Measurements from ENCODE around the gene SLC12A8. TPM values are rescaled to one million over a fixed set of nuclear protein-coding genes. Genes with fewer than 3 reads are reported as not detected.

Gene SLC12A8
- polyA plus RNA-seq (ENCODE audit: low read depth in 6 of 6) = under 1 TPM in 2 of 6 donors, not detected in 4; 0.13 to 0.73 TPM

- peaks cover 0 to 8% (median 5%) of the 10 kb centered on the region in 3 donors for H3K4me1 Mint-ChIP-seq
- no peak for DNase-seq
- peak within 1 kb of the TSS in 2 of 6 donors; percentile 6 to 40 for H3K27ac Mint-ChIP-seq
- H3K27me3 Mint-ChIP-seq = peaks cover 54 to 66% (median 66%) of the 10 kb centered on the region in 3 donors
- peak in 1 of 2 donors; percentile 33 for ATAC-seq (ENCODE audit: low read depth in 2 of 2)
- H3K9me3 Mint-ChIP-seq = no peaks in the 10 kb centered on the region
- peak within 1 kb of the TSS in 7 of 8 donors; percentile 52 to 83 (median 58) for H3K4me3 Mint-ChIP-seq
- H3K36me3 Mint-ChIP-seq = no peaks in the 10 kb centered on the region
These were observed at the start of gene SLC12A8 for GRCh38 chr3:125212509-125213363. Gene SLC12A8 (minus strand): TSS chr3:125212748. CDS start chr3:125211349, 1,399 bp downstream.

DNA sequence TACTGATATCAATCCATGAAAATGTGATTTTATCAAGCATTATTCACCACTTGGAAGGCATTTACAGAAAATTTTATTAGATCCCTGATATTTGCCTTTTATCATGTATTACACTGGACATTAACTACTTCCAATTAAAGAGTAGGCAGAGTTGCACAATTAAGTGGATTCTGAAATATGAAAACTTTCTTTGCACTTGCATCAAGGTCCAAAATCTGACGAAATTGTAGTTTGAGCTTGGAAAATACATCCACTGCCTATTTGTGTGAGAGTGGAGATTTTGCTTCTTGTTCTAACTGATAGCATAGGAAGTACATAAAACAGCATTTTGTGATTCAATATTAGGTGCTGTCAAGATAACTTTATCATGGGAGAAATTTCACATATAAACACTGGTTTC lies 49.6 kb upstream of the SLC12A8 start:
- ATAC-seq (ENCODE audit: low read depth in 2 of 2) (no peak), DNase-seq (no peak)
- Mint-ChIP-seq H3K27me3 (no peaks in the 10 kb centered on the region), H3K36me3 (peaks cover 8 to 14% of the 10 kb centered on the region in 2 donors), H3K4me1 (peaks cover 5 to 29% (median 7%) of the 10 kb centered on the region in 3 donors), H3K4me3 (no peak overlapping the region), H3K27ac (peak overlapping the region in 1 of 6 donors; percentile 44), H3K9me3 (peaks cover 0 to 6% (median 3%) of the 10 kb centered on the region in 7 donors)

GRCh38 chr3:125261031-125261430 lies 48.5 kb upstream of the SLC12A8 start:
- DNase-seq (no peak), ATAC-seq (ENCODE audit: low read depth in 2 of 2) (no peak)
- Mint-ChIP-seq H3K9me3 (peaks cover 0 to 12% (median 8%) of the 10 kb centered on the region in 7 donors), H3K27me3 (no peaks in the 10 kb centered on the region), H3K4me1 (peaks cover 5 to 17% (median 7%) of the 10 kb centered on the region in 3 donors), H3K36me3 (peaks cover 16 to 20% of the 10 kb centered on the region in 2 donors), H3K27ac (peak overlapping the region in 1 of 6 donors; percentile 84), H3K4me3 (no peak overlapping the region)

DNA sequence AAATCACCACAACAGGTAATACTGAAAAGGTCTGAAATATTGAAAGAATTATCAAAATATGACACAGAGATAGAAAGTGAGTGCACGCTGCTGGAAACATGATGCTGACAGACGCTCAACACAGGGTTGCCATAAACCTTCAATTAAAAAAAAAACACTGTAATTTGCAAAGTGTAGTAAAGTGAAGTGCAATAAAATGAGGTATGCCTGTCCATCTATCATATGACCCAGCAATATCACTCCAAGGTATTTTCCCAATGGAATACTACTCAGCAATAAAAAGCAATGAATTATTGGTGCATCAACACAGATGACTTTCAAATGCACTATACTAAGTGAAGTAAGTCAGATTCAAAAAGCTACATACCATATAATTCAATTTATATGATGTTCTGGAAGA lies 47.6 kb upstream of the SLC12A8 start:
- DNase-seq (no peak), ATAC-seq (ENCODE audit: low read depth in 2 of 2) (no peak)
- Mint-ChIP-seq H3K27ac (no peak overlapping the region), H3K36me3 (peaks cover 16 to 20% of the 10 kb centered on the region in 2 donors), H3K27me3 (no peaks in the 10 kb centered on the region), H3K4me1 (peaks cover 5 to 14% (median 7%) of the 10 kb centered on the region in 3 donors), H3K9me3 (peaks cover 0 to 12% (median 8%) of the 10 kb centered on the region in 7 donors), H3K4me3 (no peak overlapping the region)

- H3K4me1 Mint-ChIP-seq = peaks cover 3 to 12% (median 5%) of the 10 kb centered on the region in 3 donors
- ATAC-seq (ENCODE audit: low read depth in 2 of 2) = no peak
- no peak overlapping the region for H3K4me3 Mint-ChIP-seq
- H3K9me3 Mint-ChIP-seq = peaks cover 0 to 12% (median 8%) of the 10 kb centered on the region in 7 donors
- no peak for DNase-seq
- H3K36me3 Mint-ChIP-seq = peaks cover 16% of the 10 kb centered on the region in 2 donors
- no peaks in the 10 kb centered on the region for H3K27me3 Mint-ChIP-seq
- H3K27ac Mint-ChIP-seq = peak overlapping the region in 2 of 6 donors; percentile 4 to 33
These were observed 45.0 kb upstream of the SLC12A8 start for GRCh38 chr3:125257536-125257935.

DNA sequence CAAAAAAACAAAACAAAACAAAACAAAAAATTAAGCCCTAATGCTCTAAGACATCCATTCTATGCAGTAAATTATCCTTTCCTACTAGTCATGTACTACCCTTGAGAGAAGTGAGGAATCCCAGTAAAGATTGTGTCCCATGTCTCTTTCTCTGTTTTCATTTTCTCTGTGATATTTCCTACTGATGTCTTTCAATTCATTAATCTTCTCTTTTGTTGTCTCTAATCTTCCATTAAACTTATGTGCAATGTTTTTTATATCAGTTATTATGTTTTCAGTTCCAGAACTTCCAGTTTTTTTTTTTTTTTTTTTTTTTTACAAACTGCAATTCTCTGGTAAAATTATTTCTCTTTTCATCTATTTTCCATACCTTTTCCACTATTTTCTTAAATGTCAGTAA lies 44.1 kb upstream of the SLC12A8 start:
- peaks cover 16% of the 10 kb centered on the region in 2 donors for H3K36me3 Mint-ChIP-seq

GRCh38 chr3:125250973-125251372 lies 38.4 kb upstream of the SLC12A8 start:
- Mint-ChIP-seq H3K4me1 (peaks cover 0 to 4% (median 0%) of the 10 kb centered on the region in 3 donors), H3K27ac (peak overlapping the region in 1 of 6 donors; percentile 0), H3K9me3 (peaks cover 0 to 2% (median 0%) of the 10 kb centered on the region in 7 donors), H3K4me3 (no peak overlapping the region), H3K27me3 (no peaks in the 10 kb centered on the region), H3K36me3 (peaks cover under 1 to 10% of the 10 kb centered on the region in 2 donors)
- no peak for ATAC-seq (ENCODE audit: low read depth in 2 of 2)
- no peak for DNase-seq

More for the DNA sequence above, 44.1 kb upstream of the SLC12A8 start:
- no peak for ATAC-seq (ENCODE audit: low read depth in 2 of 2)
- peaks cover 3 to 12% (median 5%) of the 10 kb centered on the region in 3 donors for H3K4me1 Mint-ChIP-seq
- DNase-seq = no peak
- H3K9me3 Mint-ChIP-seq = peaks cover 0 to 12% (median 8%) of the 10 kb centered on the region in 7 donors
- H3K4me3 Mint-ChIP-seq = no peak overlapping the region
- H3K27me3 Mint-ChIP-seq = no peaks in the 10 kb centered on the region
- peak overlapping the region in 1 of 6 donors; percentile 21 for H3K27ac Mint-ChIP-seq

DNA sequence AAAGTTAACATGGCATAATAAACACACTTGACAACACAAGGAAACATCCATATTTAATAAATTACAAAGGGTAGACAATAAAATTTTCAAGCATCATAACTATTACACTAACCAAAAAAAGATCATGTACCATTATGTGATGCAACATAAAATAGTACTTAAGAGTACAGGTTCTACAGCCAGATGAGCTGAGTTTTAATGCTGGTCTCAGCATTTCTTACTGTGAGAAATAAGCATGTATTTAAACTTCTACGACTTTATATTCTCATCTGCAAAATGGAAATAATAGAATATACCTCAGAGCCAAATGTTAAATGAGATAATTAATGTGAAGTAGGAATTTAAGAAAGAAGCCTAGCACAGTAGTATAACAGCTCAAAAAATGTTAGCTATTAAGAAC lies 33.7 kb upstream of the SLC12A8 start:
- peaks cover 0 to 10% (median 0%) of the 10 kb centered on the region in 7 donors for H3K9me3 Mint-ChIP-seq
- H3K36me3 Mint-ChIP-seq = peaks cover 15 to 26% of the 10 kb centered on the region in 2 donors
- no peak overlapping the region for H3K4me3 Mint-ChIP-seq
- peaks cover 0 to 14% (median 0%) of the 10 kb centered on the region in 3 donors for H3K4me1 Mint-ChIP-seq
- H3K27ac Mint-ChIP-seq = peak overlapping the region in 1 of 6 donors; percentile 4
- ATAC-seq (ENCODE audit: low read depth in 2 of 2) = no peak
- no peak for DNase-seq
- H3K27me3 Mint-ChIP-seq = no peaks in the 10 kb centered on the region

- Mint-ChIP-seq H3K9me3 (peaks cover 0 to 10% (median 0%) of the 10 kb centered on the region in 7 donors), H3K27me3 (no peaks in the 10 kb centered on the region), H3K4me3 (no peak overlapping the region), H3K36me3 (peaks cover 15 to 26% of the 10 kb centered on the region in 2 donors), H3K27ac (peak overlapping the region in 2 of 6 donors; percentile 4 to 77), H3K4me1 (peaks cover 0 to 10% (median 0%) of the 10 kb centered on the region in 3 donors)
- DNase-seq (no peak), ATAC-seq (ENCODE audit: low read depth in 2 of 2) (no peak)
These were observed 33.0 kb upstream of the SLC12A8 start for GRCh38 chr3:125245521-125245920.

DNA sequence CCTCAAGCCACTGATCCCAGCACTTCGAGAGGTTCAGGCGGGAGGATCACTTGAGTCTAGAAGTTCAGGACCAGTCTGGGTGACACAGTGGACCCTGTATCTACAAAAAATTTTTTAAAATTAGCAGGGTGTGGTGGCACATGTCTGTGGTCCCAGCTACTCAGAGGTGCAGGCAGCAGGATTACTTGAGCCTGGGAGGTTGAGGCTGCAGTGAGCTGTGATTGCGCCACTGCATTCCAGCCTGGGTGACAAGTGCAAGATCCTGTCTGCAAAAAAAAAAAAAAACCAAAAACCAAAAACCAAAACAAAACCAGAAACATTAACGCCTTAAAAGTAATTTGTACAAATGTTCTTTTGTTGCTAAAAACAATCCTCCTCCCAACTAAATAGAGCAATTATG lies 27.9 kb upstream of the SLC12A8 start:
- H3K4me3 Mint-ChIP-seq = no peak overlapping the region
- peaks cover 27 to 28% of the 10 kb centered on the region in 2 donors for H3K36me3 Mint-ChIP-seq
- no peak for ATAC-seq (ENCODE audit: low read depth in 2 of 2)

DNA sequence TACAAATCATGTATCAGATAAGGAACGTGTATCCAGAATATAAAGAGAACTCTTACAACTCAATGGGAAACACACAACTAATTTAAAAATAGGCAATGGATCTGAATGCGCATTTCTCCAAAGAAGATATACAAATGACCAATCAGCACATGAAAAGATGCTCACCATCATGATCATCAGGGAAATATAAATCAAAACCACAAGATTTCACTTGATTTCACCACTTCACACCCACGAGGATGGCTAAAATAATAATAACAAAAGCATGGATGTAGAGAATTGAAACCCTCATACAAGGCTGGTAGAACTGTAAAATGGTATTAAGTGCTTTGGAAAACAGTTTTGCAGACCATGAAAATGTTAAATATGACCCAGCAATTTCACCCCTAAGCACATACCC lies 26.7 kb upstream of the SLC12A8 start:
- Mint-ChIP-seq H3K36me3 (peaks cover 15 to 18% of the 10 kb centered on the region in 2 donors), H3K27me3 (no peaks in the 10 kb centered on the region), H3K4me3 (no peak overlapping the region), H3K4me1 (peaks cover 0 to 6% (median 5%) of the 10 kb centered on the region in 3 donors), H3K9me3 (peaks cover 0 to 6% (median 1%) of the 10 kb centered on the region in 7 donors), H3K27ac (no peak overlapping the region)
- DNase-seq (no peak), ATAC-seq (ENCODE audit: low read depth in 2 of 2) (no peak)

More for the DNA sequence above, 27.9 kb upstream of the SLC12A8 start:
- peaks cover 0 to 13% (median 1%) of the 10 kb centered on the region in 7 donors for H3K9me3 Mint-ChIP-seq
- H3K27me3 Mint-ChIP-seq = no peaks in the 10 kb centered on the region
- no peak for DNase-seq
- H3K27ac Mint-ChIP-seq = peak overlapping the region in 1 of 6 donors; percentile 11
- H3K4me1 Mint-ChIP-seq = peaks cover 0 to 11% (median 6%) of the 10 kb centered on the region in 3 donors

GRCh38 chr3:125238759-125239158 lies 26.2 kb upstream of the SLC12A8 start:
- DNase-seq = no peak

GRCh38 chr3:125236331-125236903 lies 23.9 kb upstream of the SLC12A8 start:
- Mint-ChIP-seq H3K27me3 (no peaks in the 10 kb centered on the region), H3K4me3 (peak overlapping the region in 1 of 8 donors; percentile 4), H3K36me3 (peaks cover 33 to 41% of the 10 kb centered on the region in 2 donors), H3K9me3 (peaks cover 0 to 6% (median 1%) of the 10 kb centered on the region in 7 donors), H3K27ac (peak overlapping the region in 3 of 6 donors; percentile 31 to 65 (median 33)), H3K4me1 (peaks cover 0 to 6% (median 5%) of the 10 kb centered on the region in 3 donors)
- DNase-seq (no peak), ATAC-seq (ENCODE audit: low read depth in 2 of 2) (no peak)

More at GRCh38 chr3:125238759-125239158, 26.2 kb upstream of the SLC12A8 start:
- no peak for ATAC-seq (ENCODE audit: low read depth in 2 of 2)
- Mint-ChIP-seq H3K9me3 (peaks cover 0 to 6% (median 1%) of the 10 kb centered on the region in 7 donors), H3K27me3 (no peaks in the 10 kb centered on the region), H3K4me3 (no peak overlapping the region), H3K4me1 (peaks cover 0 to 6% (median 5%) of the 10 kb centered on the region in 3 donors), H3K36me3 (peaks cover 15 to 20% of the 10 kb centered on the region in 2 donors), H3K27ac (no peak overlapping the region)
